IMR-90 (cell line): ENCODE results near the gene NTNG2. TPM values are rescaled to one million over a fixed set of nuclear protein-coding genes. Genes with fewer than 3 reads are reported as not detected.

Experiments
- ATAC-seq: fragments of 200-7000 bp; cut with Tn5 transposase; 2 replicates; pipeline ENCODE4 v1.9.1; 2020; ENCODE audit warnings: low read depth, mild to moderate bottlenecking, moderate library complexity
- BruUV-seq: library from RNA; stranded (reverse); fragments of 400-500 nt; replicated peaks from 2 replicates; lab custom pipeline; 2021; lab: Mats Ljungman, UMichigan
- CTCF ChIA-PET: fragments of 300-600 bp; formaldehyde crosslinking; extraction: SDS; loops from one replicate; lab custom pipeline; 2021; ENCODE audit warnings: antibody characterized with exemption; lab: Yijun Ruan, JAX
- POLR2A ChIA-PET: fragments of 300-600 bp; sonication (Branson Sonifier 250); formaldehyde crosslinking; loops from one replicate; lab custom pipeline; 2022; ENCODE audit warnings: antibody characterized with exemption; ENCODE audit not compliant: unreplicated experiment; lab: Charles Lee
- DNase-seq: peaks from one replicate; pipeline ENCODE4 v3.0.0; 2013
- H2AFZ ChIP-seq: replicated peaks from 2 replicates; pipeline ENCODE3; 2013; ENCODE audit warnings: low read length, mild to moderate bottlenecking; ENCODE audit not compliant: poor library complexity
- H2AK5ac ChIP-seq: 2 replicates; pipeline ENCODE4 v1.6.1; 2013; ENCODE audit warnings: low read depth, low read length, inconsistent platforms
- H2AK9ac ChIP-seq: replicated peaks from 2 replicates; pipeline ENCODE3; 2013; ENCODE audit warnings: mild to moderate bottlenecking, low read depth, low read length, moderate library complexity; ENCODE audit not compliant: poor library complexity
- H2BK120ac ChIP-seq: 2 replicates; pipeline ENCODE4 v1.6.1; 2013; ENCODE audit warnings: low read depth, low read length, inconsistent platforms
- H2BK15ac ChIP-seq: 3 replicates; pipeline ENCODE4 v1.6.1; 2013; ENCODE audit warnings: low read depth, low read length, inconsistent platforms
- H2BK20ac ChIP-seq: 2 replicates; pipeline ENCODE4 v1.6.1; 2013; ENCODE audit warnings: low read depth, mild to moderate bottlenecking, inconsistent platforms, low read length, moderate library complexity
- H2BK5ac ChIP-seq: 2 replicates; pipeline ENCODE4 v1.6.1; 2013; ENCODE audit warnings: mild to moderate bottlenecking, low read depth, low read length, inconsistent platforms; ENCODE audit not compliant: poor library complexity, severe bottlenecking
- H3K14ac ChIP-seq: replicated peaks from 2 replicates; pipeline ENCODE4 v1.6.1; 2013; ENCODE audit warnings: low read depth, low read length, inconsistent platforms
- H3K18ac ChIP-seq: 2 replicates; pipeline ENCODE4 v1.6.1; 2013; ENCODE audit warnings: low read depth, low read length, control low read depth
- H3K23ac ChIP-seq: 2 replicates; pipeline ENCODE4 v1.6.1; 2013; ENCODE audit warnings: low read depth, low read length, inconsistent platforms
- H3K27ac ChIP-seq: 2 replicates; pipeline ENCODE4 v1.5.1; 2013; ENCODE audit warnings: mild to moderate bottlenecking, control low read depth, low read length; ENCODE audit not compliant: insufficient read depth
- H3K27me3 ChIP-seq: 2 replicates; pipeline ENCODE4 v1.6.1; 2013; ENCODE audit warnings: low read length; ENCODE audit not compliant: control insufficient read depth, insufficient read depth
- H3K36me3 ChIP-seq: 2 replicates; pipeline ENCODE4 v1.6.1; 2013; ENCODE audit warnings: low read length, mixed read lengths; ENCODE audit not compliant: control insufficient read depth, insufficient read depth
- H3K4ac ChIP-seq: 2 replicates; pipeline ENCODE4 v1.6.1; 2013; ENCODE audit warnings: low read depth, low read length, inconsistent platforms
- H3K4me1 ChIP-seq: 2 replicates; pipeline ENCODE4 v1.6.1; 2013; ENCODE audit warnings: low read length, mixed read lengths; ENCODE audit not compliant: control insufficient read depth, insufficient read depth
- H3K4me2 ChIP-seq: 2 replicates; pipeline ENCODE4 v1.6.1; 2013; ENCODE audit warnings: low read depth, mild to moderate bottlenecking, control low read depth, low read length, moderate library complexity
- H3K4me3 ChIP-seq: 2 replicates; pipeline ENCODE4 v1.5.1; 2013; ENCODE audit warnings: low read depth, mild to moderate bottlenecking, control low read depth, low read length, moderate library complexity; ENCODE audit not compliant: insufficient read depth
- H3K56ac ChIP-seq: 2 replicates; pipeline ENCODE4 v1.6.1; 2013; ENCODE audit warnings: low read length, inconsistent platforms; ENCODE audit not compliant: insufficient read depth; ENCODE audit errors: extremely low read depth
- H3K79me1 ChIP-seq, 2 experiments: 2 replicates each; pipeline ENCODE4 v1.6.1; 2013; ENCODE audit warnings: low read length in 2 of 2, inconsistent platforms in 1 of 2, low read depth in 1 of 2
- H3K9ac ChIP-seq: 2 replicates; pipeline ENCODE4 v1.6.1; 2013; ENCODE audit warnings: low read depth, low read length, control low read depth
- H3K9me1 ChIP-seq: 2 replicates; pipeline ENCODE4 v1.6.1; 2013; ENCODE audit warnings: low read length, inconsistent platforms; ENCODE audit not compliant: insufficient read depth
- H3K9me3 ChIP-seq: 2 replicates; pipeline ENCODE4 v1.6.1; 2013; ENCODE audit warnings: low read length; ENCODE audit not compliant: control insufficient read depth, insufficient read depth
- H4K20me1 ChIP-seq: 2 replicates; pipeline ENCODE4 v1.6.1; 2013; ENCODE audit warnings: low read length, inconsistent platforms; ENCODE audit not compliant: insufficient read depth
- H4K5ac ChIP-seq: 2 replicates; pipeline ENCODE4 v1.6.1; 2013; ENCODE audit warnings: mild to moderate bottlenecking, low read depth, low read length, control low read depth
- H4K8ac ChIP-seq, 2 experiments: 2 replicates each; pipeline ENCODE4 v1.6.1; 2013; ENCODE audit warnings: low read depth in 2 of 2, low read length in 2 of 2, control low read depth in 1 of 2, inconsistent platforms in 1 of 2
- H4K91ac ChIP-seq: 2 replicates; pipeline ENCODE4 v1.6.1; 2013; ENCODE audit warnings: low read depth, low read length, inconsistent platforms; ENCODE audit not compliant: insufficient read depth
- MAFK ChIP-seq: IDR thresholded peaks from 2 replicates; pipeline ENCODE4 v1.6.1; 2012; ENCODE audit warnings: low read depth, low read length, improper control_type of control experiment
- MXI1 ChIP-seq: IDR thresholded peaks from 2 replicates; pipeline ENCODE4 v1.6.1; 2012; ENCODE audit warnings: low read depth, mild to moderate bottlenecking, low read length, moderate library complexity, borderline replicate concordance
- POLR2A ChIP-seq: IDR thresholded peaks from 2 replicates; pipeline ENCODE4 v1.6.1; 2012; ENCODE audit warnings: mild to moderate bottlenecking, low read depth, low read length
- RCOR1 ChIP-seq: IDR thresholded peaks from 2 replicates; pipeline ENCODE4 v1.6.1; 2012; ENCODE audit warnings: mild to moderate bottlenecking, low read length, improper control_type of control experiment; ENCODE audit not compliant: insufficient replicate concordance
- SMC3 ChIP-seq: fragments of 150-350 bp; IDR thresholded peaks from 2 replicates; pipeline ENCODE4 v1.6.1; 2016; ENCODE audit warnings: low read depth, mild to moderate bottlenecking, antibody characterized with exemption, low read length, moderate library complexity
- USF2 ChIP-seq: fragments of 150-350 bp; IDR thresholded peaks from 2 replicates; pipeline ENCODE4 v1.6.1; 2017; ENCODE audit warnings: mild to moderate bottlenecking, antibody characterized with exemption, low read length, low read depth
- WGBS, 2 experiments: methylation state at CpG; one replicate each; pipeline versions ENCODE4 v1.1.5 to v1.1.7; 2013; ENCODE audit warnings: missing lambda C conversion rate in 2 of 2; ENCODE audit not compliant: insufficient read length in 1 of 2; ENCODE audit errors: extremely low coverage in 2 of 2; 5-methylcytosine and 5-hydroxymethylcytosine counted together
- dilution Hi-C: fragments of 300-500 bp; cut with HindIII; formaldehyde crosslinking; loops from one replicate; pipeline ENCODE4 v1.14.3; 2018; ENCODE audit warnings: low sequenced_read_pairs; ENCODE audit not compliant: unreplicated experiment
- in situ Hi-C: fragments of 300-500 bp; cut with MboI; formaldehyde crosslinking; loops from 3 replicates; pipeline ENCODE4 v1.14.3; 2019; ENCODE audit warnings: low sequenced_read_pairs, inconsistent platforms, mixed read lengths
- intact Hi-C: fragments of 100-400 bp; cut with micrococcal nuclease; formaldehyde crosslinking; loops from 2 replicates; pipeline ENCODE4 v1.10.0; 2022
- polyA plus RNA-seq, 3 experiments: library from polyadenylated mRNA; depleted of rRNA; stranded (reverse); fragments of >200 nt; gene quantifications; 2 replicates each; pipeline ENCODE4 v1.2.3, GENCODE V29; 2012; ENCODE audit warnings: low replicate concordance in 1 of 3
- total RNA-seq: library from RNA; depleted of rRNA; stranded (reverse); fragments of >200 nt; gene quantifications from 2 replicates; pipeline ENCODE4 v1.2.3, GENCODE V29; 2012

Gene NTNG2
- total and polyA plus RNA-seq, 2 of the 4 experiments (the other 2 are of a cell fraction): 0.54 to 0.84 TPM

GRCh38 chr9:132250324-132251262 is 88.7 kb downstream of the NTNG2 start:
- Histone ChIP-seq H3K36me3 (no peaks in the 10 kb centered on the region), H2AFZ (no peak overlapping the region), H3K4me1 (no peaks in the 10 kb centered on the region), H2BK20ac (no peak overlapping the region), H3K4me3 (no peak overlapping the region), H2BK5ac (no peak overlapping the region), H3K4me2 (no peak overlapping the region), H2BK120ac (no peak overlapping the region), H4K20me1 (no peaks in the 10 kb centered on the region), H4K5ac (no peak overlapping the region), H3K9me3 (peaks cover 2% of the 10 kb centered on the region; the same call in 1 of the 2 replicates), H3K4ac (no peak overlapping the region), H3K9me1 (no peaks in the 10 kb centered on the region), H3K79me1 (no peaks in the 10 kb centered on the region), H4K91ac (no peak overlapping the region), H3K14ac (no peak overlapping the region), H3K18ac (no peak overlapping the region), H3K23ac (no peak overlapping the region), H3K9ac (no peak overlapping the region), H2BK15ac (no peak overlapping the region), H3K27me3 (peaks cover 25% of the 10 kb centered on the region), H4K8ac (no peak overlapping the region), H3K27ac (no peak overlapping the region), H3K56ac (no peak overlapping the region), H2AK5ac (no peak overlapping the region), H2AK9ac (no peak overlapping the region)
- CTCF ChIA-PET: interaction anchor here (1.1 kb wide), 1 partner anchor 495 kb away, joined by 3 read pairs; no protein-coding TSS in a partner anchor
- TF ChIP-seq SMC3 (no peak), RCOR1 (no peak), USF2 (no peak), POLR2A (no peak), MXI1 (no peak), MAFK (no peak)
- intact Hi-C loops (no loop called here), in situ Hi-C loops (loop anchor here (5.0 to 25.0 kb wide), 2 partner anchors 488 to 663 kb away; no protein-coding TSS in a partner anchor), dilution Hi-C loops (no loop called here)
- no TSS peak for BruUV-seq
- DNase-seq: no peak
- POLR2A ChIA-PET: no interaction called here
- ATAC-seq: no peak
- 97% methylated on average over 5 of the region's 20 CpGs; no CpG with 5 or more reads in 1 of the 2 experiments for WGBS, 2 experiments
